PFSK-1 (cell line): ENCODE results near the gene ANO4.

Experiments
- POLR2AphosphoS5 ChIP-seq: IDR thresholded peaks from 2 replicates; pipeline ENCODE4 v1.6.1; 2012; ENCODE audit warnings: low read depth, mild to moderate bottlenecking, control low read depth, low read length, moderate library complexity
- REST ChIP-seq, 2 experiments: IDR thresholded peaks; 2 replicates each; pipeline versions ENCODE4 v1.6.1 to v1.8.0; 2011 to 2012; ENCODE audit warnings: low read depth in 2 of 2, low read length in 2 of 2, control low read depth in 1 of 2, inconsistent platforms in 1 of 2, mild to moderate bottlenecking in 1 of 2, moderate library complexity in 1 of 2; ENCODE audit not compliant: insufficient read depth in 1 of 2
- TAF1 ChIP-seq: IDR thresholded peaks from 2 replicates; pipeline ENCODE4 v1.6.1; 2012; ENCODE audit warnings: low read length, control low read depth, borderline replicate concordance; ENCODE audit not compliant: insufficient read depth

GRCh38 chr12:100752841-100753240 lies 41.7 kb upstream of the ANO4 start:
- TF ChIP-seq POLR2AphosphoS5 (no peak), TAF1 (no peak), REST (IDR thresholded peaks at IDR 0.05; ENCODE audit: insufficient read depth in 1 of 2, low read depth in 2 of 2, low read length in 2 of 2) (no peak)
